Endothelial cell of umbilical vein (primary cell): ENCODE results near the gene THOP1.

Experiments used
- CTCF ChIP-seq, 2 donors: IDR thresholded peaks; 1 replicate in 1 of 2; 2 replicates in 1 of 2; pipeline ENCODE4 v1.5.1; 2011; ENCODE audit warnings: low read length in 2 of 2, mild to moderate bottlenecking in 2 of 2, moderate library complexity in 2 of 2, control low read depth in 1 of 2, inconsistent platforms in 1 of 2, low read depth in 1 of 2; ENCODE audit not compliant: insufficient read depth in 1 of 2; ENCODE audit errors: extremely low read depth in 1 of 2
- EZH2 ChIP-seq: IDR thresholded peaks from 2 replicates; pipeline ENCODE4 v1.6.1; 2012; ENCODE audit warnings: borderline replicate concordance, low read depth, mild to moderate bottlenecking, moderate library complexity, low read length, inconsistent platforms; ENCODE audit not compliant: severe bottlenecking
- MYC ChIP-seq: IDR thresholded peaks from one replicate; pipeline ENCODE4 v1.6.1; 2011; ENCODE audit warnings: mild to moderate bottlenecking, low read depth, low read length
- POLR2A ChIP-seq: IDR thresholded peaks from 2 replicates; pipeline ENCODE4 v1.6.1; 2012; ENCODE audit warnings: low read depth, mild to moderate bottlenecking, control low read depth, low read length
- POLR2AphosphoS5 ChIP-seq: IDR thresholded peaks from 2 replicates; pipeline ENCODE4 v1.6.1; 2012; ENCODE audit warnings: low read depth, mild to moderate bottlenecking, control low read depth, low read length, moderate library complexity; ENCODE audit not compliant: insufficient read depth

GRCh38 chr19:2850256-2850925, 65.1 kb downstream of the THOP1 start:
- no peak for TF ChIP-seq CTCF (IDR thresholded peaks at IDR 0.05; ENCODE audit: extremely low read depth in 1 of 2, insufficient read depth in 1 of 2, low read depth in 1 of 2, low read length in 2 of 2)
- TF ChIP-seq MYC: no peak
- no peak for TF ChIP-seq POLR2A
- no peak for TF ChIP-seq EZH2
- TF ChIP-seq POLR2AphosphoS5: no peak
